Measurements from ENCODE around the gene C1QTNF5.

DNA sequence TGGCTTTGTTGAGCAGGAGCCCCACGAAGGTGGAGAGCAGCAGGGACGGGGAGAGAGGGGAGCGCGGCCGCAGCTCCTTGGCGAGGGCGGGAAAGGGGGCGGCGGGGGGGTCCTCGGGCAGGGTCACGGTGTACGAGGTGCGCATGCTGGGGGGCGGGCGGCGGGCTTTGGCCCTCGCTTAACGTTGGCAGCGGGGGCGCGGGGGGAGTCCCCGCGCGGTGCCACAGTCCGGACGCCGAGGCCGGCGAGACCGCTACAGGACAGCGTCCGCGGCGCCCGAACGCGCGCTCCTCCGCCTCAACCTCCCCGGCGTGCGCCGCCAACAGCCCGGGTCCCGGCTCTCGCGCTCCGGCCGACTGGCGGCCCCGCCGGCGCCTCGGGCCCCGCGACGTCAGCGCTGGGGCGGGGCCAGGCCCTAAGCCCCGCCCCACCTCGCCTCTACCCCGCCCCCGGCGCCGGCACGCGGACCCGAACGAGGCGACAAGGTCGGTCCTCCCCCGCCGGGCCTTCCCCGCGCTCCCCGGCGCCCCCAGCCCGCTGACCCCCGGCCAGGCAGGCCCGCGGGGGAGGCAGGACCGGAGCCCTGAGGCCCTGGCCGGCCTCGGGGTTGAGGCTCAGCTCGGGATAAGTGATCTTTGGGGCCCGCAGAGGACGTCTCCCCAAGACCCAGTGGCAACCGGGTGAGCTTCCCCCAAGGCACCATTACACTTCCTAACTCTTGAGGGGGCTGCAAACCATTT, 23.3 kb upstream of the C1QTNF5 start:
- TF ChIP-seq ESRRA (IDR thresholded peaks at IDR 0.05; ENCODE audit: borderline replicate concordance, low read length), result no peak
- TF ChIP-seq RAD21 (conservative IDR thresholded peaks at IDR 0.05 in 1 of 2, IDR thresholded peaks at IDR 0.05 in 1 of 2), result no peak
- no peak for TF ChIP-seq SMC3 (IDR thresholded peaks at IDR 0.05)
- TF ChIP-seq, protein P1, sequence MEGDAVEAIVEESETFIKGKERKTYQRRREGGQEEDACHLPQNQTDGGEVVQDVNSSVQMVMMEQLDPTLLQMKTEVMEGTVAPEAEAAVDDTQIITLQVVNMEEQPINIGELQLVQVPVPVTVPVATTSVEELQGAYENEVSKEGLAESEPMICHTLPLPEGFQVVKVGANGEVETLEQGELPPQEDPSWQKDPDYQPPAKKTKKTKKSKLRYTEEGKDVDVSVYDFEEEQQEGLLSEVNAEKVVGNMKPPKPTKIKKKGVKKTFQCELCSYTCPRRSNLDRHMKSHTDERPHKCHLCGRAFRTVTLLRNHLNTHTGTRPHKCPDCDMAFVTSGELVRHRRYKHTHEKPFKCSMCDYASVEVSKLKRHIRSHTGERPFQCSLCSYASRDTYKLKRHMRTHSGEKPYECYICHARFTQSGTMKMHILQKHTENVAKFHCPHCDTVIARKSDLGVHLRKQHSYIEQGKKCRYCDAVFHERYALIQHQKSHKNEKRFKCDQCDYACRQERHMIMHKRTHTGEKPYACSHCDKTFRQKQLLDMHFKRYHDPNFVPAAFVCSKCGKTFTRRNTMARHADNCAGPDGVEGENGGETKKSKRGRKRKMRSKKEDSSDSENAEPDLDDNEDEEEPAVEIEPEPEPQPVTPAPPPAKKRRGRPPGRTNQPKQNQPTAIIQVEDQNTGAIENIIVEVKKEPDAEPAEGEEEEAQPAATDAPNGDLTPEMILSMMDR (IDR thresholded peaks at IDR 0.05), result no peak
- TF ChIP-seq POLR2A (IDR thresholded peaks at IDR 0.05; ENCODE audit: low read length), result no peak
- TF ChIP-seq RCOR1 (IDR thresholded peaks at IDR 0.05; ENCODE audit: low read depth, low read length), result no peak
- no peak for TF ChIP-seq FOSL2 (IDR thresholded peaks at IDR 0.05)
- TF ChIP-seq FOSL2 (CRISPR knock-in tag; IDR thresholded peaks at IDR 0.05), result no peak
- no peak for TF ChIP-seq KDM1A (IDR thresholded peaks at IDR 0.05; ENCODE audit: low read depth)
- no peak for TF ChIP-seq CEBPB (IDR thresholded peaks at IDR 0.05)
- TF ChIP-seq MAZ (IDR thresholded peaks at IDR 0.05; ENCODE audit: borderline replicate concordance, low read depth, low read length), result no peak
- no peak for TF ChIP-seq MYC (IDR thresholded peaks at IDR 0.05; ENCODE audit: borderline replicate concordance, low read length)
- TF ChIP-seq, protein P2, sequence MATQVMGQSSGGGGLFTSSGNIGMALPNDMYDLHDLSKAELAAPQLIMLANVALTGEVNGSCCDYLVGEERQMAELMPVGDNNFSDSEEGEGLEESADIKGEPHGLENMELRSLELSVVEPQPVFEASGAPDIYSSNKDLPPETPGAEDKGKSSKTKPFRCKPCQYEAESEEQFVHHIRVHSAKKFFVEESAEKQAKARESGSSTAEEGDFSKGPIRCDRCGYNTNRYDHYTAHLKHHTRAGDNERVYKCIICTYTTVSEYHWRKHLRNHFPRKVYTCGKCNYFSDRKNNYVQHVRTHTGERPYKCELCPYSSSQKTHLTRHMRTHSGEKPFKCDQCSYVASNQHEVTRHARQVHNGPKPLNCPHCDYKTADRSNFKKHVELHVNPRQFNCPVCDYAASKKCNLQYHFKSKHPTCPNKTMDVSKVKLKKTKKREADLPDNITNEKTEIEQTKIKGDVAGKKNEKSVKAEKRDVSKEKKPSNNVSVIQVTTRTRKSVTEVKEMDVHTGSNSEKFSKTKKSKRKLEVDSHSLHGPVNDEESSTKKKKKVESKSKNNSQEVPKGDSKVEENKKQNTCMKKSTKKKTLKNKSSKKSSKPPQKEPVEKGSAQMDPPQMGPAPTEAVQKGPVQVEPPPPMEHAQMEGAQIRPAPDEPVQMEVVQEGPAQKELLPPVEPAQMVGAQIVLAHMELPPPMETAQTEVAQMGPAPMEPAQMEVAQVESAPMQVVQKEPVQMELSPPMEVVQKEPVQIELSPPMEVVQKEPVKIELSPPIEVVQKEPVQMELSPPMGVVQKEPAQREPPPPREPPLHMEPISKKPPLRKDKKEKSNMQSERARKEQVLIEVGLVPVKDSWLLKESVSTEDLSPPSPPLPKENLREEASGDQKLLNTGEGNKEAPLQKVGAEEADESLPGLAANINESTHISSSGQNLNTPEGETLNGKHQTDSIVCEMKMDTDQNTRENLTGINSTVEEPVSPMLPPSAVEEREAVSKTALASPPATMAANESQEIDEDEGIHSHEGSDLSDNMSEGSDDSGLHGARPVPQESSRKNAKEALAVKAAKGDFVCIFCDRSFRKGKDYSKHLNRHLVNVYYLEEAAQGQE (IDR thresholded peaks at IDR 0.05), result no peak
- TF ChIP-seq, protein P3, sequence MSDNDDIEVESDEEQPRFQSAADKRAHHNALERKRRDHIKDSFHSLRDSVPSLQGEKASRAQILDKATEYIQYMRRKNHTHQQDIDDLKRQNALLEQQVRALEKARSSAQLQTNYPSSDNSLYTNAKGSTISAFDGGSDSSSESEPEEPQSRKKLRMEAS (IDR thresholded peaks at IDR 0.05), result peak; percentile 54
